ENCODE results near the gene COX4I1.
"Not testable (repeated sequence)": the region's sequence is repeated elsewhere in the genome, so short reads cannot be mapped to it uniquely, and the experiment has no call there.

COX4I1 gene

DNA sequence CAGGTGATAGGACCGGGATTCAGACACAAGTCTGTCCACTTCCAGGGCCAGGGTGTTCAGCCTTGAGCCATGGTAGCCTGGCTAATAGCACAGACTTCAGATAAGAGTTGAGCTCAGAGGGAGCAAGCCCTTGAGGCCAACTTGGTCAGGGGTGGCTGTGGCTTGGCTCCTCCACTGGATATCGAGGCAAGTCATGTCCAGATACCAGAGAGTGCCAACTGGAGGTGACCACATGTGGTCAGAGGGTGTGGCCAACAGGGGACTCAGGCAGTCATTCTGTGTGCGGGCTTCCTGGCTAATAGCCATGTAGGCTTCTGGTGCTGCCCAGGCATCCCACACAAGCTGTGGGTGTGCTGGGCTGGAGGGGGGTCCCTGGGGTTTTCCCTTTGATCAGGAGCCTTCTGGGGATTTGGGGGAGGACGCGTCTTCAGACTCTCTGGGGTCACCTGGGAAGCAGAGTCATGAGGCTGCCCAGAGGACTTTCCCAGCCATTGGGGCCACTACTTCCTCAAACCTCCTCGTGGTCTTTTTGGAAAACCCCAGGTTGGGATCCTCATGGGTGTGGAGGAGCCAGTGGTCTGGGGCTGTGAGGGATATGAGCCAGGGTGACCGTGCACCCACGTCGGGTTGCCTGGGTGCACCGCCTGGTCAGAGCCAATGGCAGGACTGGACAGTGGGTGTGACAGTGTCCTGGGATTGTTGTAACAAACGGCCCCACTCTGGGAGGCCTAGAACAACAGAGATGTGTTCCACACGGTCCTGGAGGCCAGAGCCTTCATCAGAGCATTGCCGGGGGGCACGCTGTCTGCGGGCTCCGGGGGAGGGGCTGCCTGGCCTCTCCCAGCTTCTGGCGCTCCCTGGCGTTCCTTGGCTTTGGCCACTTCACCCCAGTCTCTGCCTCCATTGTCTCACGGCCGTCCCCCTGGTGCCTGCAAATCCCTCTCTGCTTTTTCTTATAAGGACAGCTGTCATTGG, 25.0 kb downstream of the COX4I1 start:
- DNase-seq (ENCODE audit: low spot score), result no peak

DNA sequence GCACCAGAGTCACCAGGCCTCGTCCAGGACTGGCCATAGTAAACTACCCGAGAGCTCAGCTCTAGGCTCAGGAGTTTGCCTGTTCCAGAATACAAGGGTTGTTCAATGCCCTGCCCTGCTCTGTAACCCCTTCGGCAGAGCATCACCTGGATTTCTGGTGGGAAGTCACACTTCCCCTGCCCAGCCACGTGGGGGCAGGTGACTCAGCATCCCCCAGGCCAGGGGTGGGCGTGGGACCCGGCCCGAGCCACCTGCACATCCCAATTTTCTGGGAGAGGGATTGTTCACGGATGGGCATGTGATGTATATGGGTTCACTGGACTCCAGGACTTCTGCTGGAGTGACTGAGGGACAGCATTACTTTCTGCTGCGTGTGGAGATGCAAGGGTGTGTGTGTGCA, 25.8 kb downstream of the COX4I1 start:
- DNase-seq (ENCODE audit: low spot score), result no peak

DNA sequence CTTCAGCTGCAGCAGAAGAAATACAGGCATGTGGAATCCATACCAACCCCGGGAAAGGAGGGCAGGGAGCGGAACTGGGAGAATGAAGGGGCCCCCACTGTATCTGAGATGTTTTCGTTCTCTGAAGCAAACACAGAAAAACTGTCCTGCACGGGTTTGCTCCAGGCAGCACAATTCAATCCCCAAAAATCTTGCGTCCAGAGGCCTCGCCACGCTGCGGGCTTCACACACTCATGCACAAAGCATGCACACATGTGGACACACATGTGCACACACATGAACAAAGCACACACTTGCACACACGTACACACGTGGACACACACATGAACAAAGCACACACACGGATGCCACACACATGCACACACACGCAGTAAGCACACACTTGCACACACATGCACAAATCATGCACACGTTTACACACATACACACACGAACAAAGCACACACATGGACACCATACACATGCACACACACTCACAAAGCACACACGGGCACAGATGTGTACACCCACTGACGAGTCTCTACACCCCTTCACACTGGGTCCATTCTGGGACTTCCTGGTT, 27.3 kb downstream of the COX4I1 start:
- no peak for DNase-seq (ENCODE audit: low spot score)

DNA sequence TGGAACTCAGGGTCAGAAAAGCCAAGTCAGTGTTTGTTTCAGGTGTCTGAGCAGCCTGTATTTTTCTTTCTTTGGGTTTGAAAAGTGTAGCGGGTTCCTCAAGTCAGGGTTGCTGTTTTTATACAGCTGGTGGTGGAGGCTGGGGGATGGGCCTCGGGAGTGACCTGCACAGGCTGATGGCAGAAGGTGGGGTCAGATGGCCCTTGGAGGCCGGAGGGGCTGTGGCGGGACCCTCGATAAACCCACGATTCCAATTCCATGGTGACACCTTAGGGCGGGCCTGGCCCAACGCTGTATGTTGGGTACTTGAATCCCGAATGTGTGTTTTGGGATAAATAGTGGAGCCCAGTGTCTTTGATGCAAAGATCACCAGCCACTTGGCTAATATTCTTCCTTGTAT, 28.7 kb downstream of the COX4I1 start:
- no peak for DNase-seq (ENCODE audit: low spot score)

DNA sequence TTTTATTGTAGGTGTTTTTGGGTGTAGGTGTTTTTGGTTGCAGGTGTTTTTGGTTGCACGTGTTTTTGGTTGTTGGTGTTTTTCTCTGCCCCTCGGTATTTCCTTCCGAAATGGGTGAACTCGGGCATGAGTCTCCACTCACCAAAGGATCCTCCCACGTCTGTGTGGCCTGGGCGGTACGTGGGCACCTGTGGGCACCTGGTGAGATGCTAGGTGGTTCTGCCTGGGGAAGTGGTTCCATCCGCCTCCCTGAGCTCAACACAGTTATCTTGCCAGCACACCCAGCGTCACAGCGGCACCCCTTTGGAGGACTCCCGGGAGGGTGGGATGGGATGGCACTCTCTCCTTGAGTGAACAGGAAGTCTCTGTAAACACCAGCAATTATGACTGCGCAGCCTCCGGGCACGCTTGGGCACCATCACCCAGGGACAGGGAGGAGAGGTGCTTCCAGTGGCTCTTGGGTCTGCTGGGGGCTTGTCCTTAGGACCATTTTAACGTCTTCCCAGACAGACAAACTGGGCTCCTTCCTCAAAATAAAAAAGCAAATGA, 29.8 kb downstream of the COX4I1 start:
- no peak for DNase-seq (ENCODE audit: low spot score)

DNA sequence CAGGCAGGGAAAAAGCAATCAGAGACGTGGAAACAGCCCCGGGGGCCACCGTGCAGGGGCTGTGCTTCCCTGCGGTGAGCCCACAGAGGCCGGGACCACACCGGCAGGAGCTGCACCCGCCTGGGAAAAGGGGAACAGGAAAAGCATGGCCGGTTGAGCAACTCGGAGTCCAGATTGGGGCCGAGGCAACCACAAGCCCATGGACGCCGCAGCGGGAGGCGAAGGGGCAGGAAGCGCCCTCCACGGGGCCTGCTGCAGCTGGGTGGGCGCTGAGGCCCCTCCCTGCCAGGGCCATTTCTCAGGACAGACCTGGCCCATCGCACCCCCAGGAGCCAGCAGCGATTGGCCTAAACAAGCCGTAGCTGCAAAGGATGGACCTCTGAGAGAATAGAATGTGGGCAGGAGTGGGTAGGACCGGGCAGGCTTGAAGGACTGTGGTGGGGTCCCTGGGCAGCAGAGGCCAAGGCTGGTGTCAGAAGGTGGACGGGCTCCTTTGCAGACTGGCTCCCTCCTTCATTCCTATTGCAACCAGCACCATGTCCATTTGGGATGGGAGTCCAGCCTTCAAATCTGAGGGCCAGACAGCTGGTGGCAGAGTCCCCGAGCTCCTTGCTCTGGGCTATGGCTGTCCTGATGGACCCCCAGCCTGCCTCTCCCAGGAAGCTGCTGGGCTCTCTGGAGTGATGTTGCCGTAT, 30.4 kb downstream of the COX4I1 start:
- no peak for DNase-seq (ENCODE audit: low spot score)

DNA sequence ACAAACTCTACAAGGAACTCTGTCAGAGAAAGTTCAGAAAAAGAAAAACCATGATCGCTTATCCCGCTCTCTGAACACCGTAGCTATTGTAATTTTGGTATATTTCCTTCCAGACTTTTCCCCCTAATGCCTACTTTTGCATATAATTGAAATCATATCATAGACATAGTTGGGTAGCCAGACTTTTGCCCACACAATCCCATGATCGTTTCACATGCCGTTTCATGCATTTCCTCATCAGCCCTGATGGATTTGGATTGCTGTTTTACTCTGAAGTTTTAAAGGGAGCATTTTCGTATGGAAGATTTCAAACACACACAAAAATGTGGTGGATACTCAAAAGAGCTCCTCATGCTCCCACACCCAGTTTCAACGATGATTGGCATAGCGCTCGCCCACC, 31.3 kb downstream of the COX4I1 start:
- DNase-seq (ENCODE audit: low spot score), result no peak

DNA sequence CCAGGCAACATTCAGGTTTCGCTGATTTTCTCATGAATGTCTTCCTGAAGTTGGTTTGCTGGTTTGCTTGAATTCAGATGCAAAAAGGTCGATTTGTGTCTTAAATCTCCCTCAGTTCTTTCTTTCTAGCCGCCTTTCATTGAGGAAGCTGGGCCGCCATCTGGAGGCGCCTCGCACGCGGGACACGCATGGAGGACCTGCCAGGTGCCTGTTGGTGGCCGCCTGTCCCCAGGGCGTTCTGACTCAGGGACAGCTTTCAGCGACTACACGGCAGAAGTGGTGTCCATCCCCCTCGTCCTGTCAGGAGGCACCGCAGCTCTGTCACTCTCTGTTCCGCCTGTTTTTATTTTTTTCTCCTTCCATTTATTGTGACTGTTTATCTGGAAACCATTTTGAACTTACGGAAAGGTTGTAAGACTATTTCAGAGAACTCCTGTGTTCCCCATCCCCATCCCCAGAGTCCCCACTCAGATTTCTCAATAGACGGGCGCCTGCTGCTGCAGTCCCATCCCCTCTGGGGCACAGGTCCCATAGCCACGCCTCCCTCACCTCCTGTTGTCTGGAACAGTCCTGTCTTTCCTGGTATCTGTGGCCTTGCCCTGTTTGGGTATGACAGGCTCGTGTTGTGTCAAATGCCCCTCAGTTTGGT, 33.2 kb downstream of the COX4I1 start:
- no peak for DNase-seq (ENCODE audit: low spot score)

DNA sequence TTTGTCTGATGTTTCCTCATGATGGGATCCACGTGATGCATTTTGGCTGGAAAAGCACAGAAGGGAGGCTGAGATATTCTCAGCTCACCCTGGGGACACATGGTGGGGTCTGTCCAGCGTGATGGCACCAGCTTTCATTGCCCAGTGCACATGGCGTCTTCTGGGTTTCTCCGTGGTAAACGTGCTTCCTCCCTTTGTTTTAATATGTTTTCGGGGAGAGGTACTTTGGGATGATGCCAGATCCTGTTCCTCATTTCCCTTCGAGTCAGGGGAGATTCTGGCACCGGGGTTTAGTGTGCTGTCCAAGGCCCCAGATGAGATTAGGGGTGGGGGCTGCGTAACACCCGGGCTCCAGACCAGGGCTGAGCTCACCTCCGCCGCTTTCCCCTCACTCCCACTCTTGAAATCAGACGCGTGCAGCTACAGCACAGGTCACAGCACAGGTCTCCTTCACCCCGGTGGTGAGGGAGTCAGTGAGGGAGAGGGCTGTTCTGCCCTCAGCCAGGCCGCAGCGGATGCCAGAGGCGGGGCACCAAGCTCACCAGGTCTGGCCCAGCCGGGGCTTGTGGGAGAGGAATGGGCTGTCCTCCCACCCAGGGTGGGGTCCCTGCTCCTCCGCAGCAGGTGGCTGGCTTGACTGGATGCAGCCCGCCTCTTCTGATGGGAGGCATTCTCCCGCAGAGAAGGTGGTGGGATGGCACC, 33.9 kb downstream of the COX4I1 start:
- no peak for DNase-seq (ENCODE audit: low spot score)

DNA sequence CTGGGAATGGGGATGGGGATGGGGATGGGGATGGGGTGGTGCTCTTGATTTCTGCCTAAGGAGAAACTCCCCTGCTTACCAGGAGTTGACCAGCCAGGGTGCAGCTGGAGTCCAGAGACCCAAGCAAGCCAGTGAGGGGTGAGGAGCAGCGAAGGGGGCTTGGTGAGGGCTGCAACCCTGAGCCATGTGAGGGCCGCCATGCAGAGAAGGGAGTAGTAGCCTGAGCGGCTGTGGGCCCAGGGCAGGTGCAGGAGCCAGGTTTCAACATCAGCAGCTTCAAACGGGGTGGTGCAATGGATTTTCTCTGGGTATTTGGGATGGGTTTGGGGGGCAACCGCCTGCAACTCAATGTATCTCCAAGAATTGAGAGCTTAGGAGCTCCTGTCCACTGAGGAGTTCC, 35.2 kb downstream of the COX4I1 start:
- DNase-seq (ENCODE audit: low spot score), result no peak

DNA sequence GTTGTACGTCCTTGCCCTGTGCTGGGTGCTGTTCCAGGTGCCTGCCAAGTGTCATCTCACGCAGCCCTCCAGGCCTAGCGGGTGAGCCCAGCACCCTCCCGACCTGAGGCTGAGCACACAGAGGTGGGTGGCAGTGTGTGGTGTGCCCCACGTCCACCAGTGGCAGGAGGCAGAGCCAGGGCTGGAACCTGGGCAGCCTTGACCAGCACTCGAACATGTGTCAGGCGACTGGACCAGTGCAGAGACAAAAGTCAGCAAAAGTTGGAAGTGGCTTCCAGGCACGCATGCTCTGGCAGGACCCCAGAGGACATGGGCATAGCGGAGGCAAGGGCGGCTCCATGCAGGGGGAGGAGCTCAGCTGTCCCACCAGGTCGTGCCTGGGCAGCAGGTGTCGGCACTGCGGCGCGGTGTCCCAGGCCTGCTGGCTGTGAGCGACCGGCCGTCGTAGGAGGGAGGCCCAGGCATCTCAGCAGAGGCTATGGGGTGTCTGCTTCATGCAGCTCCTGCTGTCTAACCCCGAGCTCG, 35.8 kb downstream of the COX4I1 start:
- DNase-seq (ENCODE audit: low spot score), result no peak

DNA sequence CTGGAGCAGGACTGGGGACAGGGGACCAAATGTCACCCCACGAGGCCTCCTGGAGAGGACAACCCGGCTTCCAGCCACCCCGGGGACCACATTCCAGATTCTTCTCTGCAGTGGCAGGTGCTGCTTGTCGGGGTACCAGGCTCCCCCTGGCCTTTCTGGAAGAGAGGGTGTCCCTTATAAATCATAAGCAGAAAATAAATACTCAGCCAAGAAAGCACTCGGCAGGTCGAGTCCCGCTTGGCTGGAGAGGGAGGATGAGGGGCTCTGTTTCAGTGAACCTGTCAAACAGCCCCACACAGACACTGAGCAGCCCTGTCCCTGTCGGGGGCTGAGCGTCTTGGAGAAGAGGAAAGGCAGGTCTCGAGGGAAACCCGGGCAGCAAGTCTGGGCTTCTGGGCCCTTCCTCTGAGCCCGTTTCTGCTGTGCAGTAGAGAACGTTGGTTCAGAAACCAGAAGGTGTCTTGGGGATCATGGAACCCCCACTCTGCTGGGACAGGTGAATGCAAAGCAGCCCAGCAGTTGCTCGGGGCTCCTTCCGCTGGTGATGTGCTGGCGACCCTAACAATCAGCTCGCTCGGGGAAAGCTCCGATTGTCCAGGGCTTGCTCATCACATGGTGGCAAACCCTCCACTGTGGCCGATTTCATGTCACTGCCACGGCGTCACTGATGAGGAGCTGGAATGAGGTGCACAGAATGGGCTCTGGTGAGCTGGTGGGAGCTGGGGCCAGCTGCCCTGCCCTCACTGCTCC, 36.6 kb downstream of the COX4I1 start:
- no peak for DNase-seq (ENCODE audit: low spot score)

DNA sequence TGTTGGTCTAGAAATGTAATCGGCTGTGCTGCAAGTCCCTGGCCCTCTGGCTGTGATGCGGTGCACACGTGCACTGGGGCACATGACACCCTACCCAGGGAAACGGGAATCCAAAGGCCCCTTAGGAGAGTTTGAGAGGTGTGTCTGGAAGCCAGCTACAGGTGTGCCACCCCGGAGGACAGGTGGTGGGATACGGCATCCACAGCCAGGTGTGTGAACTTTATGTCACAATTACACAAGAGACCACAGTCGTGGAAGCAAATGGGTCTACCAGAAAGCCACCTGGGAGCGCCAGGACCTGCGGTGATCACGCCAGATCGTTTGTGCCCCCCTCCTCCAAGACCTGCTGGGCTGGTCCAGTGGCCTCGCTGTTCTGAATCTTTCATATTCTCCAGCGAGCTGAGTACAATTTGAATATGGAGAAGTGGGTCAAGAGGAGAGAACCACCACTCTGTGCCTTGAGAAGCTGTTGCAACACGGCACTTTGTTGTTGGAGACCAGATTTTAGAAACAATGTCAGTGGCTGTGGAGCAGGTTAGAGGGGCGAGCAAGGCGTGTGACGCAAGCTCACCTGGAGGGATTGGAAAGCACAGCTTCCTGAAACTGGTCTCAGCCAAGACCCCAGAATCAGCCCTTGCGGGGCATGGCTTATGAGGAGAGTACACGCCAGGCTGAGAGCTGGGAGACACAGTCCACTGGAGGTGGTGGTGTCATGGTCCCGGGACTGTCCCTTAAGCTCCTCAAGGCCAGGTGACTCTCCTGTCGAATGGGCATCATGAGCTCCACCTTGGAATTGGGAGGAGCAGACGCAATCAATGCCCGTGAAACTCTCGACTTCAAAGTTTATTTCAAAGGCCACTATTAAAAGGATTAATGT, 37.4 kb downstream of the COX4I1 start:
- DNase-seq (ENCODE audit: low spot score), result no peak

DNA sequence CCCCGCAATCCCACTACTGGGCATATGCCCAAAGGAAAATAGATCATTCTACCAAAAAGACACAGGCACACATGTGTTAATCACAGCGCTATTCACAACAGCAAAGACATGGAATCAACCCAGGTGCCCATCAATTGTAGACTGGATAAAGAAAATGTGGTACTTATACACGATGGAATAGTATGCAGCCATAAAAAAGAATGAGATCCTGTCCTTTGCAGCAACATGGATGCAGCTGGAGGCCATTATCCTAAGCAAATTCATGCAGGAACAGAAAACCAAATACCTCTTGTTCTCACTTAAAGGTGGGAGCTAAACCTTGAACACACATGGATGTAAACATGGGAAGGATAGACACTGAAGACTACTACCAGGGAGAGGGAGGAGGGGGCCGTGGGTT, 38.2 kb downstream of the COX4I1 start:
- not testable (repeated sequence) for DNase-seq (ENCODE audit: low spot score)

DNA sequence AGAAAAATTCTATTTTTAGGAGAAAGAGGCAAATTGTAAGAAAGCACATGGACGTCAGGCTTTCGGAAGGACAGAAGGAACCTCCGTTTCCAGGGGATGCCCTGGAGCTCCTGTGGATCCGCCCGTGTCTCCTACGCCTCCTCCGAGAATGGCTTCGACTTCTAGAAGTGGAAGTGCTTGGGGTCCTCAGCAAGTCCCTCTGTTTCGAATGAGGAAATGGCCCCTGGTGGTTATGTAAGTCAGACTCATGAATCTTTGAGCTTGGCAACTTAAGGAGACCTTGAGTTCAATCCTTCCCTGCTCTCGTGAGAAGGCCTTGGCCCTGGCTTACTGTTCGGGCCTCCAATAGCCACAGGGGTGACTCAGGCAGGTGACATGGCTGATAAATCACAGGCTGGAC, 38.9 kb downstream of the COX4I1 start:
- no peak for DNase-seq (ENCODE audit: low spot score)

DNA sequence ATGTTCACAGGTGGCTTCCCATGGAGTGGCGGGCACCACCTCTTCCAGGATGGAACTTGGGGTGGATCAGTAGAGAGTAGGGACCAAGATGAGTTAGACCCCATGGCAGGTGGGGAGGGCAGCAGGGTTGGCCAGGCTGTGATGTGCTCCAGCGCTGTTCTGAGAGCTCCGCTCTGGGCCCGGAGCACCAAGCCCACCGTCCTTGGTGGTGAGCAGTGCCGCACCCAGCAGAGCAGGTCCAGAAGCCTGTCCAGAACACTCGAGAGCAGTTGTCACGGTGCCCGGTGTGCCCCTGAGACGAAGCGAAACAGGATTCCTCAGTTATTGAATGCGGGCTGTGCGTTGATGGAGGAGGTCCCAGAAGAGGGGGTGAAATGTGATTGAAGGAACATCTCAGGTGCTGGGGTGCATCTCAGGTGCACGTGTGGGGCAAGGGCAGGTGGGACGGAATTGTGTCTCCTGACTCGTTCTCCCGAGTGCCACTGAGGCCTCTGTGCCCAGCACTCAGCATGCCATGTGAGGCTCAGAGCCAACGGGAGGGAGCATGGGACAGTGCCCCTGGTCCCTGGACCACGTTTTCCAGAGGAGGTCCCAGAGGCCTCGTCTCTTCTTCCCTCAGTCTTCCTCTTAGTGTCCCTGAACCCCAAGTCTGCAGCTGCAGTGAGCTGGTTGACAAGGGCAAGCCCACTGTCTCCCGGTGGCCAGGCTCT, 39.5 kb downstream of the COX4I1 start:
- no peak for DNase-seq (ENCODE audit: low spot score)

DNA sequence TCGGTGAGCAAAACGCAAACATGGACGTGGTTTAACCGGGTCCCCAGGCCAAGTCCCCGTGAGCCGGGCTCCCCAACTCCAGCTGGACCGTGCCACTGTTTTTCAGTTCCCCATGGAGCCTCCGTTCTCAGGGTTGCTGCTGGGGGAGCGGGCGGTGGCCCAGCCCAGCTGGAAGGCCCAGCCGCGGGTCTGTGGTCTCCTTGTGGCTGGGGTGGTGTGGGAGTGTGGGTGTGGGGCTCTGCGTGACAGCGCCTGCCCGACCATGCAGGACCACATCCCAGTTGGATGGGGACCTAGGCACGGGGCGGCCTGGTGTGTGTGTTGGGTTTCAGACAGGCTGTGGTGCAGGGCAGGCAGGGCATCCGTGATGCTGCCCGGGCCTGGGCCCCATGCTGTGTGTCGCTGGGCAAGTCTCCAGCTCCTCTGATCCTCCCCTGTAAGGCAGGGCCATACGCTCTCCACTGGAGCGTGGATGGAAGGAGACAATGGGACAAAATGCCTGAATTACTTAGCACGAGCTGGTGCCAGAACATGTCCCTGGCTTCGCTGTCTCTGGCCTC, 40.3 kb downstream of the COX4I1 start:
- no peak for DNase-seq (ENCODE audit: low spot score)

DNA sequence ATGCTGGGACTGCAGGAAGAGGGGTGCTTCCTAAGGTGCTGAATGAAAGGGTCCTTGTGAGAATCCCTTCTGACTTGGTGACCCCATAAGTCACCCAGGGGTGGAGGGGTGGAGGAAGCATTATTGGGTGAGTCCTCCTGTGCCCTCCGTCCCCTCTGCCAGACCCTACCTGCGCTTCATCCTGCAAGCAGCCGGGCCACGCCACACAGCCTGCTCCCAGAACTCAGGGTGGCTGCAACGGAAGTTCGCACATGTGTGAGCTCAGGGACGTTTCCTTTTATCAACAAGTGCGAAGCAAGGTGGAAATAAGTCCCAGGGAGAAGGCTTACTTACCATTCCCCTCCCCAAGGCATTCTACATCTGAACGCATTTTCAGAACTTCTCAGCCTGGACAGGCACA, 40.9 kb downstream of the COX4I1 start:
- DNase-seq (ENCODE audit: low spot score), result no peak

Measured in SK-N-DZ (cell line).